IPS-NIHi7 (cell line): ENCODE measurements around the gene MCC.

ENCODE experiments used
- DNase-seq: peaks from one replicate; pipeline ENCODE4 v3.0.0; 2012; ENCODE audit warnings: mixed read lengths; ENCODE audit errors: extremely low spot score

The MCC gene

GRCh38 chr5:113271745-113272454, 216.4 kb downstream of the MCC start:
- no peak for DNase-seq

GRCh38 chr5:113271015-113271414, 217.2 kb downstream of the MCC start:
- DNase-seq = no peak

- DNase-seq = no peak
Measured at GRCh38 chr5:113270086-113270485, 218.2 kb downstream of the MCC start.

- no peak for DNase-seq
Measured at GRCh38 chr5:113269023-113269997, 218.9 kb downstream of the MCC start.

- no peak for DNase-seq
Measured at GRCh38 chr5:113268232-113268631, 220.0 kb downstream of the MCC start.

GRCh38 chr5:113267361-113267900, 220.8 kb downstream of the MCC start:
- no peak for DNase-seq

GRCh38 chr5:113266913-113267227, 221.4 kb downstream of the MCC start:
- no peak for DNase-seq

- no peak for DNase-seq
Measured at GRCh38 chr5:113266227-113266912, 221.9 kb downstream of the MCC start.

- DNase-seq = no peak
Measured at GRCh38 chr5:113265190-113265589, 223.1 kb downstream of the MCC start.

GRCh38 chr5:113264046-113264445, 224.2 kb downstream of the MCC start:
- DNase-seq = no peak

GRCh38 chr5:113263545-113263944, 224.7 kb downstream of the MCC start:
- DNase-seq = no peak

GRCh38 chr5:113262674-113263073, 225.6 kb downstream of the MCC start:
- no peak for DNase-seq

GRCh38 chr5:113259034-113259433, 229.2 kb downstream of the MCC start:
- DNase-seq = no peak

- no peak for DNase-seq
Measured at GRCh38 chr5:113257545-113257944, 230.7 kb downstream of the MCC start.

GRCh38 chr5:113256671-113257452, 231.4 kb downstream of the MCC start:
- DNase-seq = no peak

GRCh38 chr5:113255579-113256386, 232.5 kb downstream of the MCC start:
- DNase-seq = no peak

GRCh38 chr5:113255105-113255504, 233.1 kb downstream of the MCC start:
- DNase-seq = no peak

- no peak for DNase-seq
Measured at GRCh38 chr5:113253037-113253436, 235.2 kb downstream of the MCC start.

- no peak for DNase-seq
Measured at GRCh38 chr5:113252066-113252465, 236.2 kb downstream of the MCC start.

- no peak for DNase-seq
Measured at GRCh38 chr5:113250341-113250953, 237.8 kb downstream of the MCC start.
